ENCODE data around the gene FYN. TPM values are rescaled to one million over a fixed set of nuclear protein-coding genes. Genes with fewer than 3 reads are reported as not detected.

The FYN gene
- total and polyA plus RNA-seq, 2 of the 8 experiments (the other 6 are each of a cell fraction or from before 2014, with no cell fraction given): 46.8 to 97.2 TPM

GRCh38 chr6:111683157-111683556 lies 190.1 kb downstream of the FYN start (continued):
- TF ChIP-seq, protein P1, sequence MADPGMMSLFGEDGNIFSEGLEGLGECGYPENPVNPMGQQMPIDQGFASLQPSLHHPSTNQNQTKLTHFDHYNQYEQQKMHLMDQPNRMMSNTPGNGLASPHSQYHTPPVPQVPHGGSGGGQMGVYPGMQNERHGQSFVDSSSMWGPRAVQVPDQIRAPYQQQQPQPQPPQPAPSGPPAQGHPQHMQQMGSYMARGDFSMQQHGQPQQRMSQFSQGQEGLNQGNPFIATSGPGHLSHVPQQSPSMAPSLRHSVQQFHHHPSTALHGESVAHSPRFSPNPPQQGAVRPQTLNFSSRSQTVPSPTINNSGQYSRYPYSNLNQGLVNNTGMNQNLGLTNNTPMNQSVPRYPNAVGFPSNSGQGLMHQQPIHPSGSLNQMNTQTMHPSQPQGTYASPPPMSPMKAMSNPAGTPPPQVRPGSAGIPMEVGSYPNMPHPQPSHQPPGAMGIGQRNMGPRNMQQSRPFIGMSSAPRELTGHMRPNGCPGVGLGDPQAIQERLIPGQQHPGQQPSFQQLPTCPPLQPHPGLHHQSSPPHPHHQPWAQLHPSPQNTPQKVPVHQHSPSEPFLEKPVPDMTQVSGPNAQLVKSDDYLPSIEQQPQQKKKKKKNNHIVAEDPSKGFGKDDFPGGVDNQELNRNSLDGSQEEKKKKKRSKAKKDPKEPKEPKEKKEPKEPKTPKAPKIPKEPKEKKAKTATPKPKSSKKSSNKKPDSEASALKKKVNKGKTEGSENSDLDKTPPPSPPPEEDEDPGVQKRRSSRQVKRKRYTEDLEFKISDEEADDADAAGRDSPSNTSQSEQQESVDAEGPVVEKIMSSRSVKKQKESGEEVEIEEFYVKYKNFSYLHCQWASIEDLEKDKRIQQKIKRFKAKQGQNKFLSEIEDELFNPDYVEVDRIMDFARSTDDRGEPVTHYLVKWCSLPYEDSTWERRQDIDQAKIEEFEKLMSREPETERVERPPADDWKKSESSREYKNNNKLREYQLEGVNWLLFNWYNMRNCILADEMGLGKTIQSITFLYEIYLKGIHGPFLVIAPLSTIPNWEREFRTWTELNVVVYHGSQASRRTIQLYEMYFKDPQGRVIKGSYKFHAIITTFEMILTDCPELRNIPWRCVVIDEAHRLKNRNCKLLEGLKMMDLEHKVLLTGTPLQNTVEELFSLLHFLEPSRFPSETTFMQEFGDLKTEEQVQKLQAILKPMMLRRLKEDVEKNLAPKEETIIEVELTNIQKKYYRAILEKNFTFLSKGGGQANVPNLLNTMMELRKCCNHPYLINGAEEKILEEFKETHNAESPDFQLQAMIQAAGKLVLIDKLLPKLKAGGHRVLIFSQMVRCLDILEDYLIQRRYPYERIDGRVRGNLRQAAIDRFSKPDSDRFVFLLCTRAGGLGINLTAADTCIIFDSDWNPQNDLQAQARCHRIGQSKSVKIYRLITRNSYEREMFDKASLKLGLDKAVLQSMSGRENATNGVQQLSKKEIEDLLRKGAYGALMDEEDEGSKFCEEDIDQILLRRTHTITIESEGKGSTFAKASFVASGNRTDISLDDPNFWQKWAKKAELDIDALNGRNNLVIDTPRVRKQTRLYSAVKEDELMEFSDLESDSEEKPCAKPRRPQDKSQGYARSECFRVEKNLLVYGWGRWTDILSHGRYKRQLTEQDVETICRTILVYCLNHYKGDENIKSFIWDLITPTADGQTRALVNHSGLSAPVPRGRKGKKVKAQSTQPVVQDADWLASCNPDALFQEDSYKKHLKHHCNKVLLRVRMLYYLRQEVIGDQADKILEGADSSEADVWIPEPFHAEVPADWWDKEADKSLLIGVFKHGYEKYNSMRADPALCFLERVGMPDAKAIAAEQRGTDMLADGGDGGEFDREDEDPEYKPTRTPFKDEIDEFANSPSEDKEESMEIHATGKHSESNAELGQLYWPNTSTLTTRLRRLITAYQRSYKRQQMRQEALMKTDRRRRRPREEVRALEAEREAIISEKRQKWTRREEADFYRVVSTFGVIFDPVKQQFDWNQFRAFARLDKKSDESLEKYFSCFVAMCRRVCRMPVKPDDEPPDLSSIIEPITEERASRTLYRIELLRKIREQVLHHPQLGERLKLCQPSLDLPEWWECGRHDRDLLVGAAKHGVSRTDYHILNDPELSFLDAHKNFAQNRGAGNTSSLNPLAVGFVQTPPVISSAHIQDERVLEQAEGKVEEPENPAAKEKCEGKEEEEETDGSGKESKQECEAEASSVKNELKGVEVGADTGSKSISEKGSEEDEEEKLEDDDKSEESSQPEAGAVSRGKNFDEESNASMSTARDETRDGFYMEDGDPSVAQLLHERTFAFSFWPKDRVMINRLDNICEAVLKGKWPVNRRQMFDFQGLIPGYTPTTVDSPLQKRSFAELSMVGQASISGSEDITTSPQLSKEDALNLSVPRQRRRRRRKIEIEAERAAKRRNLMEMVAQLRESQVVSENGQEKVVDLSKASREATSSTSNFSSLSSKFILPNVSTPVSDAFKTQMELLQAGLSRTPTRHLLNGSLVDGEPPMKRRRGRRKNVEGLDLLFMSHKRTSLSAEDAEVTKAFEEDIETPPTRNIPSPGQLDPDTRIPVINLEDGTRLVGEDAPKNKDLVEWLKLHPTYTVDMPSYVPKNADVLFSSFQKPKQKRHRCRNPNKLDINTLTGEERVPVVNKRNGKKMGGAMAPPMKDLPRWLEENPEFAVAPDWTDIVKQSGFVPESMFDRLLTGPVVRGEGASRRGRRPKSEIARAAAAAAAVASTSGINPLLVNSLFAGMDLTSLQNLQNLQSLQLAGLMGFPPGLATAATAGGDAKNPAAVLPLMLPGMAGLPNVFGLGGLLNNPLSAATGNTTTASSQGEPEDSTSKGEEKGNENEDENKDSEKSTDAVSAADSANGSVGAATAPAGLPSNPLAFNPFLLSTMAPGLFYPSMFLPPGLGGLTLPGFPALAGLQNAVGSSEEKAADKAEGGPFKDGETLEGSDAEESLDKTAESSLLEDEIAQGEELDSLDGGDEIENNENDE (IDR thresholded peaks at IDR 0.05; ENCODE audit: insufficient replicate concordance, low read length): no peak
- TF ChIP-seq KDM5A (IDR thresholded peaks at IDR 0.05; ENCODE audit: low read length) (no peak), TAF1 (IDR thresholded peaks at IDR 0.05; ENCODE audit: low read depth, low read length) (no peak), KDM4A (IDR thresholded peaks at IDR 0.05; ENCODE audit: low read depth, low read length, severe bottlenecking) (no peak), HDAC6 (IDR thresholded peaks at IDR 0.05; ENCODE audit: low read depth, low read length) (no peak)
